K562 (cell line): Measurements from ENCODE around the gene GULP1.

ENCODE experiments used
- EWSR1 ChIP-seq: fragments of 450-650 bp; IDR thresholded peaks from 2 replicates; pipeline ENCODE4 v1.6.1; 2018; ENCODE audit warnings: borderline replicate concordance, mild to moderate bottlenecking, low read depth, moderate library complexity; ENCODE audit not compliant: partially characterized antibody
- MEF2A ChIP-seq: IDR thresholded peaks from 2 replicates; pipeline ENCODE4 v1.6.1; 2011; ENCODE audit warnings: low read depth, mild to moderate bottlenecking, low read length, moderate library complexity; ENCODE audit not compliant: control insufficient read depth
- TF ChIP-seq, protein P1 (sequence below): fragments of 200-400 bp; formaldehyde crosslinking; IDR thresholded peaks from 2 replicates; pipeline ENCODE4 v1.6.1; 2017; ENCODE audit warnings: mild to moderate bottlenecking, low read depth, low read length, moderate library complexity

- no peak for TF ChIP-seq EWSR1
- TF ChIP-seq, protein P1, sequence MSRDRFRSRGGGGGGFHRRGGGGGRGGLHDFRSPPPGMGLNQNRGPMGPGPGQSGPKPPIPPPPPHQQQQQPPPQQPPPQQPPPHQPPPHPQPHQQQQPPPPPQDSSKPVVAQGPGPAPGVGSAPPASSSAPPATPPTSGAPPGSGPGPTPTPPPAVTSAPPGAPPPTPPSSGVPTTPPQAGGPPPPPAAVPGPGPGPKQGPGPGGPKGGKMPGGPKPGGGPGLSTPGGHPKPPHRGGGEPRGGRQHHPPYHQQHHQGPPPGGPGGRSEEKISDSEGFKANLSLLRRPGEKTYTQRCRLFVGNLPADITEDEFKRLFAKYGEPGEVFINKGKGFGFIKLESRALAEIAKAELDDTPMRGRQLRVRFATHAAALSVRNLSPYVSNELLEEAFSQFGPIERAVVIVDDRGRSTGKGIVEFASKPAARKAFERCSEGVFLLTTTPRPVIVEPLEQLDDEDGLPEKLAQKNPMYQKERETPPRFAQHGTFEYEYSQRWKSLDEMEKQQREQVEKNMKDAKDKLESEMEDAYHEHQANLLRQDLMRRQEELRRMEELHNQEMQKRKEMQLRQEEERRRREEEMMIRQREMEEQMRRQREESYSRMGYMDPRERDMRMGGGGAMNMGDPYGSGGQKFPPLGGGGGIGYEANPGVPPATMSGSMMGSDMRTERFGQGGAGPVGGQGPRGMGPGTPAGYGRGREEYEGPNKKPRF, result no peak
- no peak for TF ChIP-seq MEF2A
Measured at GRCh38 chr2:188569431-188570165, 277.9 kb downstream of the GULP1 start.
